Activated T-cell treated with anti-CD3 and anti-CD28 coated beads, Interleukin-2, amount 50 U/mL, for 1 hour (primary cell): ENCODE measurements around the gene TSLP.

Experiments
- DNase-seq: peaks from one replicate; pipeline ENCODE4 v3.0.0-alpha.2; 2020

TSLP gene

GRCh38 chr5:111099058-111099778, 27.7 kb downstream of the TSLP start:
- DNase-seq, result no peak

GRCh38 chr5:111106320-111106948, 34.9 kb downstream of the TSLP start:
- no peak for DNase-seq

GRCh38 chr5:111107371-111107770, 35.9 kb downstream of the TSLP start:
- no peak for DNase-seq

- no peak for DNase-seq
These were observed 40.4 kb downstream of the TSLP start for GRCh38 chr5:111111956-111112355.

- DNase-seq, result no peak
These were observed 42.2 kb downstream of the TSLP start for GRCh38 chr5:111113678-111114077.

GRCh38 chr5:111115229-111115628, 43.7 kb downstream of the TSLP start:
- no peak for DNase-seq

GRCh38 chr5:111116550-111116949, 45.0 kb downstream of the TSLP start:
- DNase-seq, result no peak

- no peak for DNase-seq
These were observed 45.6 kb downstream of the TSLP start for GRCh38 chr5:111117136-111117535.

- DNase-seq, result no peak
These were observed 47.7 kb downstream of the TSLP start for GRCh38 chr5:111119221-111119620.

GRCh38 chr5:111119856-111120255, 48.3 kb downstream of the TSLP start:
- DNase-seq, result no peak

GRCh38 chr5:111120911-111121310, 49.4 kb downstream of the TSLP start:
- DNase-seq, result no peak

- no peak for DNase-seq
These were observed 50.4 kb downstream of the TSLP start for GRCh38 chr5:111121926-111122325.

- no peak for DNase-seq
These were observed 50.9 kb downstream of the TSLP start for GRCh38 chr5:111122398-111122797.

GRCh38 chr5:111124793-111125192, 53.3 kb downstream of the TSLP start:
- no peak for DNase-seq

- DNase-seq, result no peak
These were observed 55.4 kb downstream of the TSLP start for GRCh38 chr5:111126896-111127295.
